NCI-H1436 (cell line): ENCODE results near the gene KNDC1.
"Not testable (repeated sequence)": the region's sequence is repeated elsewhere in the genome, so short reads cannot be mapped to it uniquely, and the experiment has no call there.

Experiments
- DNase-seq: peaks from one replicate; lab custom pipeline; 2025; lab: John Stamatoyannopoulos, UW

Gene KNDC1

GRCh38 chr10:133140417-133141143 lies 19.4 kb upstream of the KNDC1 start:
- DNase-seq = no peak

DNA sequence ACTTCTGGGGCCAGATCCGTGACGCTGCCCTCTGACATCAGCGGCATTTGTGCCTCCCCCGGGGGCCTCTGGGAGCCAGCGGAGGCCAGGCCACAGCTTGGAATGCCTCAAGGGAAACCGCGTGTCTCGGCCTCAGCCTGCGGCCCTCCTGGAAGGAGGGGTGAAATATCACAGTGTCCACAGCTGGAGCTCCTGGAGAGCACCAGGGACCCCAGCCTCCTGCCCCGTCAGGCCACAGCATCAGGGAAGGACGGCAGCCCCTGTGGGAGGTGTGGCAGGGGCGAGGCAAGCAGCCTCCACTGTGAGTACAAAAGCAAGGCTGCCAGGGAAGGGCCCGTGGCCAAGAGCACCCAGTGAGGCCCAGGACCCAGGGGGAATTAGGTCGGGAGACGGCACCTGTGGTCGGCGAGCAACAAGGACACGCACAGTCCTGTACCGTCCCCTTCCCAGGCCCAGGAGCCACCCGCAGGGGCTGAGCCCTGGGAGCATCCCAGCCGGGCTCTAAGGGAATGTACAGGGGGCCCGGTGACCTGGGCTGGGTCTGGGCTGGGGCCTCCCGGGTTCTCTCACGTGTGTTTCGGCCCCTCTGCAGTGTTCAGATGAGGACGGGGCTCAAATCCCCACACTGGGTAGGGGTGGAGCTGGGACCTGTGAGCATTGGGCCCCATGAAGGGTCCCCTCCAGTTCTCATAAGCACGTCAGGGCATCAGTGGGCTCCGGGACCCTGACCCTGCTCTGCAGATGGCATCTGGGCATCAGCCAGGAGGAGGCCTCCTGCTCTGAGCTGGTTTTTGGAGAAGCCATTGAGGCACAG lies 18.7 kb upstream of the KNDC1 start:
- no peak for DNase-seq

GRCh38 chr10:133141958-133142340 lies 18.1 kb upstream of the KNDC1 start:
- DNase-seq = no peak

GRCh38 chr10:133142523-133143199 lies 17.4 kb upstream of the KNDC1 start:
- no peak for DNase-seq

DNA sequence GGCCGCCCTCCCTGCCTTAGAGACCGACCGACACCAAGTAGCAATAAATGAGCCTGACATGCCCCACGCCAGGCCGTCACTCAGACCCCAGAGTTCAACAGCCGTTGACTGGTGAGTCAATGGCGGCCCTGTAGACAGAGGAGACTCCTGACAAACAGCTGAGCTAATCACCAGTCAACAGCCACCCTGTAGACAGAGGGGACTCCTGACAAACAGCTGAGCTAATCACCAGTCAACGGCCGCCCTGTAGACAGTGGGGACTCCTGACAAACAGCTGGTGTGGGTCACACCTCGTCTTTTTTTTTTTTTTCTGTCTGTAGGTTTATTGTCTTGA lies 16.9 kb upstream of the KNDC1 start:
- DNase-seq = no peak

GRCh38 chr10:133143546-133143945 lies 16.5 kb upstream of the KNDC1 start:
- DNase-seq = no peak

GRCh38 chr10:133144771-133145170 lies 15.2 kb upstream of the KNDC1 start:
- no peak for DNase-seq

- DNase-seq = no peak
These were observed 9.8 kb upstream of the KNDC1 start for GRCh38 chr10:133150226-133150625.

DNA sequence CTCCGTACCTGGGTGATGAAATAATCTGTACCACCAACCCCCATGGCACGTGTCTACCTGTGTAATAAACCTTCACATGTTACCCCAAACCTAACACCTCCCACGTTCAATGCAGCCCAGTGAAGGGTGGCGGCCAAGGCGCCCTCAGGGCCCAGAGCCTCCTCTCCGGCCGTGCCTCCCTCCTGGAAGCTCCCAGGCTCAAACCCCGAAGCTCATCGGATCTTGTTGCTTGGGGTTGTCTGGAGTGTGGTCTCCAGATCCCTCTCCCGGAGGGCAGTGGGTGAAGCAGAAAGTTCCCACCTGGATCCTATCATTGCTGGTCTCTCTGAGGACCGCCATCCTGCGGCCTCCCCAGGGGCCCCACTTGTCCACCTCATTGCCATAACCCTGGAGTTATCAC lies 9.4 kb upstream of the KNDC1 start:
- DNase-seq = no peak

GRCh38 chr10:133151071-133151470 lies 8.9 kb upstream of the KNDC1 start:
- not testable (repeated sequence) for DNase-seq

GRCh38 chr10:133151543-133151972 lies 8.5 kb upstream of the KNDC1 start:
- no peak for DNase-seq

GRCh38 chr10:133154411-133154810 lies 5.6 kb upstream of the KNDC1 start:
- no peak for DNase-seq

DNA sequence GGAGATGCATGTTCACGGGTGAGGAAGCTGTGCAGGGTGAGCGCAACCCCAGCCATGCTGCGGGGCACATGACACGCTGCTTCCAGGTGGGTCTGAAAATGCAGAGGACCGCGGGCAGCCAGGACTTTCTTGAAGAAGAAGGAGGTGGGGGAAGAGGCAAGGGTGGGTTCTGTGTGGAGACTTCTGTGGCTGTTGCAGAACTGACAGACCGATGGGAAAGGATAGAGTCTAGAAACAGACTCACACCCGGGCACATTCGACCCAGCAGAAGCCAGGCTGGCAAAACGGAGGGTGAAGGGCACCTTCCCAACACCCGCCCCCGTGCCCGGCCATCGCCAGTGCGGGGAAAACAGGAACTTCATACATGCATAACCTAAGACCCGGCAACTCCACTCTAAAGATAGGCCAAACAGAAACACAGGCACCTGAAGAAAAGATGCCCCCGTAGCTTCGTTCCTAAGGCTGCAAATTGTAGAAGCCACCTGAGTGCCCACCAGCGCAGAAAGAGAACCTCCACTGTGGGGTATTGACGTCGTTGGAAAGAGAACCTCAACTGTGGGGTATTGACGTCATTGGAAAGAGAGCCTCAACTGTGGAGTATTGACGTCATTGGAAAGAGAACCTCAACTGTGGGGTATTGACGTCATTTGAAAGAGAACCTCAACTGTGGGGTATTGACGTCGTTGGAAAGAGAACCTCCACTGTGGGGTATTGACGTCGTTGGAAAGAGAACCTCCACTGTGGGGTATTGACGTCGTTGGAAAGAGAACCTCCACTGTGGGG lies 4.8 kb upstream of the KNDC1 start:
- DNase-seq = no peak

DNA sequence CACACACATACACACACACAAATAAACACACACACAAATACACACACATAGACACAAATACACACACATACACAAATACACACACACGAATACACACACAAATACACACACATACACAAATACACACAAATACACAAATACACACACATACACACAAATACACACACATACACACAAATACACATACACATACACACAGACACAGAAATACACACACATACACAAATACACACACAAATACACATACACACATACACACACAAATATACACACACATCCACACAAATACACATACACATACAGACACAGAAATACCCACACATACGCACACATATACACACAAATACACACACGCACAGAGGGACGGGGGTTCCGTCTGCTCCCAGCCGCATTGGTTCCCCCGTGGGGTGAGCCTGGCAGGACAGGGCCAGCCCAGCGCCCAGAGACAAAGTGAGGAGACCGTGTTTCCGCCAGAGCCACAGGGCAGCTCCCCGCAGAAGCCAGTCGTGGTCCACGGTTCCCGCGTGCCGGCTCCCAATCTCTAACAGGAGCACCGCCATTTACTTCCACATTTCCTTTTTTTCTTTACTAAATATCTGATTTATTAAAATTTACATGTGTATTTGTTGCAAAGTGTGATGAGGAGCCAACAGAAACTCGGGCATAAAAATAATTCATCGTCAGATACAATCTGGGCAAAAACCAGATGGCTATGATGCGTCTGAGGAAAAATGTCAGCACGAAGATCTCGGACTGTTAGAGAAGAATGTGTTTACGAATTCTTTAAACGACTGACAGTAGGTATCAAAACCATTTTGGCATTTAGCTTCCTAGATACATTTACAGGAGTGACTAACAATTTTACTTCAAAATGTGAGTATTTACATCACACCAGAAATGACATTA lies 3.1 kb upstream of the KNDC1 start:
- no peak for DNase-seq

DNA sequence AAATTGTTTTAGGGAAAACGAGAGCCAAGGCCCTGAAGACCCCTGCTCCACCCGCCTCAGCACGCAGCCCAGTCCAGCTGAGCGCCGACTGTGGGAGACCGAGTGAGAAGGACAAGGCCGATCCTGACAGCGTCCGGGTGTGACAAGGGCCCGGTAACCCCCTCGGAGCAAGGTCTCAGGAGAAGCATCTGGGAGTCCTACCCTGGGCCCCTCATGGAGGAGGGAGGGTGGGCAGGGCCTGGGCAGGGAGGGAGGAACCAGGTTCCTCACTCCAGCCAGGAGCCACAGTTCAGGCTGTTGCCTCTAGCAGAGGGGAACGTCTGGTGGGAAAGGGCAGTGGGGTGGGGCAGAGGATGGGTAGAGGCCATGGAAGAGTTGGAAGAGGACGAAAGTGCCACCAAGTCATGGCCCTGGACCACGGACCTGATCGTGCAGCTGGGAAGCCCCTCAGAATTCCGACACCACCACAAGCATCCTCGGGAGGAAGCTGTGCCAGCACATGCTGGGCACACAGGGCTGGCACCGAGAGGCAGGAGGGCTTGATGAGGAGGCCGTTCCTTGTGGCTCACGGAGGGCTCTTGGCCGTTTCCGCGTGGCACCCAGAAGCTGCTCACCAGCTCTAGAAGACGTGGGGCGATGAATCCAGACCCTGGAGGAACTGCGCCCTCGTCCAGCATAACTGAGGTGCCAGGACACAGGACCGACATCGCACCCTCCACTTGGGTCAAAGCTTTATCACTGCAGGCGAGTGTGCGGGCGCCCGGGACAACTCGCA lies 2.2 kb upstream of the KNDC1 start:
- DNase-seq = no peak

DNA sequence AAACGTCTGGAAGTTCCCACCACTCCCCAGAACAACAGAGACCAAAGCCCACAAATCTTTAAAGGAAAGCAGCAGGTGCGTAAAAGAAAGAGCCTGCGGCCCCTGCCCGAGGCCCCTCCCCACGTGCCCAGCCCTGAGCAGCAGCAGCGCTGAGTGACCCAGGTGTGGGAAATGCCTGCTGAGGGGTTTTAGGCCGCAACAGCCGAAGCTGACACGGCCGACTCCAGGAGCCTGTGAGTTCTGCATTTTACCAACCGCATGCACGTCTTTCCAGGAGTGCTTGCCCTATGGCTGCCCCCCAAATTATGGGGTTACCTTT lies 1.6 kb upstream of the KNDC1 start:
- DNase-seq = no peak

DNA sequence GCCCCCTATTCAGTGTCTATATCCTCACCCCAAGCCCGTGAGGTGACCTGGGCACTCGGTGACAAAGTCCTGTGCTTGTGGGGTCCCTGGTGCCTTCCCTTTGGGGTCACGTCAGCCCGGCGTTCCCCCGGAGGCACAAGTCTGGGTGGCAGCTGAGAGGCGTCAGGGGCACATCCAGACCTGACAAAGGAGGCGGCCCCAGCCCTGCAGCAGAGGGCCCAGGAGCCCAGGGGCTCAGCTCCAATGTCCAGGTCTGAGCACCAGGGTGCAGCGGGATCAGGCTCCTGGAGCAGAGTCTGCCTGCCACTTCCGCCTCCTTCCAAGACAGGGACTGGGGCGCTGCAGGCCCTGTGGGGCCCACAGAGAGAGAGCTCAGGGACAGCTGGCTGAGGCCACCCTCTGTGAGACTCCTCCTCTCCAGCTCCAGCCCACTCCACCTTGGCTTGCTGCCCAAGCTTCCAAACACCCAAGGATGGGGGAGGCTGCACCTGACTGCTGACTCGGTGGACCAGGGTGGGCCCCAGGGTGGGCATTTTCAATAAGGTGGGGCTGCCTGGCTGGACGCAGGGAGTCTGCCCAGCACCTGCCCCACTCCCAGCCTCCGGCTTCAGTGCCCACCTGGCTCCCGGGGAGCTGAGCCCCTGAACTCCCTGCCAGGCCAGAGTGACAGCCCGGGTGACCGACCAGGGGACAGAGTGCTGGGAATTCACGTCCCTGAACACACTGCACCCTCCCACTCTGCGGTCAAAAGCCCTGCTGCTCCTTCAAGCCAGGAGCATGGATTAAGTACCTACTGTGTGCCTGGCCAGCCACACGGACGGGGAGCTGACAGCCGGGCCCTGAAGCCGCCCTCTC lies 1.0 kb upstream of the KNDC1 start:
- DNase-seq = no peak

DNA sequence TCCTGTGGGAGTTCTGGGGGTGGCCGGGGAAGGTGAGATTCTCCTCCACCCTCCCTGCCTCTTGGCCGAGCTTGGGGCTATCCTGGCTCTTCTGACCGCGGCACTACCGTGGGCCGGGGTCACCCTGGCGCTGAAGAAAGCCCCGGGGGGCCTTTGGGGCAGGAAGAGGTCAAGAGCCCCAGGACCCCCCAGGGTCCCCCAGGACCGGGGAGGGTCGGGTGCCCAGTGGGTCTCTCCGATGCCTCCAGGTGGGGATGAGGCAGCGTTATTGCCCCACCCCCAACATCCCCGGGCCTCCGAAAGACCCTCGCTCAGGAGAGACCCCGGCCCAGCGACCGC lies 439 bp upstream of the KNDC1 start:
- no peak for DNase-seq

DNA sequence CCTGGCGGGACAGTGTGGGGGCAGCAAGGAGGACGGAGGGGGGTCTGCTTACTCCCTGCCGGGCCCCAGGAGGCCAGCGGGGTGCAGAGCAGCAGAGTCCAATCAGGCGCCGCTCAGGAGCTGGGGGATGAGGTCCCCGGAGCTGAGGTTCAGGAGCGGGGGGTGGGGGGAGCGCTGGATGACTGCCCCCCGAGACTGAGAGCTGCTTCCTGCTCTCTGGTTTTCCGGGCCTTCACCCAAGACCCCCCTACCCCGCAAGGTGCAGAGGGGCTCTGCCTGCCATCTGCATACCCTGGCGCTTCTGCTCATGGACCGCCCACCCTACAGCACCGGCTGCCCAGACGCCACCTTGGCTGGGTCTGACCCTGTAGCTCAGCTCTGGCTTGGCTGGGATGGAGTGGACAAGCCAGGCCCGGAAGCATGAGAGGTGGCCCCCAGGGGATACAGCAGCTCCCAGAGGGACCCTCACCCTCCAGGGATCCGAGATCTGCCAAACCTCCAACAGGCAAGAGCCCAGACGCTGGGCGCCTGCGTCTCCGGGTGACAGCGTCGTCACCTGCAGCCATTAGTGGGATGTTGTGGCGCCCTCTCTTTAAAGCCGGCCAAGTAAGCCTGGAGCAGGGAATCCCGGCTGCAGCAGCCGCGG lies 930 bp downstream of the KNDC1 start:
- DNase-seq = no peak
